ENCODE results near the gene MFN2. TPM values are rescaled to one million over a fixed set of nuclear protein-coding genes. Genes with fewer than 3 reads are reported as not detected.

The MFN2 gene
- polyA plus RNA-seq, 4 donors, result 61.6 to 70.2 (median 65.5) TPM

Other genes with a start within 250 kb of the MFN2 start
- gene AGTRAP, start 244.3 kb upstream of the MFN2 start, polyA plus RNA-seq (ENCODE audit: insufficient read length in 4 of 4), result 10 to 100 TPM; 38.9 to 51.9 (median 47.9) TPM
- under 1 TPM; 0.06 to 0.86 (median 0.52) TPM for gene C1orf167, start 218.3 kb upstream of the MFN2 start, polyA plus RNA-seq (ENCODE audit: insufficient read length in 4 of 4)
- gene MTHFR, start 174.5 kb upstream of the MFN2 start, polyA plus RNA-seq (ENCODE audit: insufficient read length in 4 of 4), result 10 to 100 TPM; 16.4 to 25.8 (median 20.8) TPM
- 10 to 100 TPM; 13.3 to 28.8 (median 20.7) TPM for gene CLCN6, start 174.3 kb upstream of the MFN2 start, polyA plus RNA-seq (ENCODE audit: insufficient read length in 4 of 4)
- 1 to 10 TPM in 1 of 4 donors, under 1 TPM in 1, not detected in 2; 0.74 to 1.2 TPM for gene NPPA, start 132.7 kb upstream of the MFN2 start, polyA plus RNA-seq (ENCODE audit: insufficient read length in 4 of 4)
- gene NPPB, start 121.5 kb upstream of the MFN2 start, polyA plus RNA-seq (ENCODE audit: insufficient read length in 4 of 4), result not detected
- 10 to 100 TPM; 37.8 to 51.7 (median 45.8) TPM for gene KIAA2013, start 54.0 kb upstream of the MFN2 start, polyA plus RNA-seq (ENCODE audit: insufficient read length in 4 of 4)
- 100 to 1,000 TPM in 2 of 4 donors, 10 to 100 TPM in 2; 85.2 to 118 (median 99.9) TPM for gene PLOD1, start 45.7 kb upstream of the MFN2 start, polyA plus RNA-seq (ENCODE audit: insufficient read length in 4 of 4)
- 10 to 100 TPM; 20.9 to 37.9 (median 31.9) TPM for gene MIIP, start 39.1 kb downstream of the MFN2 start, polyA plus RNA-seq (ENCODE audit: insufficient read length in 4 of 4)
- under 1 TPM; 0.28 to 0.92 (median 0.66) TPM for gene TNFRSF8, start 82.9 kb downstream of the MFN2 start, polyA plus RNA-seq (ENCODE audit: insufficient read length in 4 of 4)
- 1 to 10 TPM; 5.9 to 7.7 (median 6.7) TPM for gene TNFRSF1B, start 186.5 kb downstream of the MFN2 start, polyA plus RNA-seq (ENCODE audit: insufficient read length in 4 of 4)
- 10 to 100 TPM; 21.8 to 32.3 (median 27.6) TPM for gene VPS13D, start 249.6 kb downstream of the MFN2 start, polyA plus RNA-seq (ENCODE audit: insufficient read length in 4 of 4)

All from left renal cortex interstitium (tissue), 4 donors.